Activated CD4-positive, alpha-beta T cell treated with anti-CD3 and anti-CD28 coated beads for 24 hours (primary cell): ENCODE results near the gene GPR22.

Experiments
- DNase-seq, 2 donors: peaks; one replicate each; pipeline ENCODE4 v3.0.0-alpha.2; 2020; ENCODE audit warnings: low read depth in 2 of 2

The GPR22 gene

GRCh38 chr7:107479303-107479702 is 9.4 kb downstream of the GPR22 start:
- no peak for DNase-seq

- no peak for DNase-seq
Observed at GRCh38 chr7:107480932-107481331, 11.1 kb downstream of the GPR22 start.

GRCh38 chr7:107482571-107482970 is 12.7 kb downstream of the GPR22 start:
- no peak for DNase-seq

GRCh38 chr7:107486041-107486440 is 16.2 kb downstream of the GPR22 start:
- no peak for DNase-seq

- DNase-seq = no peak
Observed at GRCh38 chr7:107492875-107493274, 23.0 kb downstream of the GPR22 start.

GRCh38 chr7:107494315-107494751 is 24.5 kb downstream of the GPR22 start:
- no peak for DNase-seq

GRCh38 chr7:107494884-107495283 is 25.0 kb downstream of the GPR22 start:
- DNase-seq = no peak

- DNase-seq = no peak
Observed at GRCh38 chr7:107495516-107495915, 25.7 kb downstream of the GPR22 start.

- DNase-seq = no peak
Observed at GRCh38 chr7:107499731-107500130, 29.9 kb downstream of the GPR22 start.

GRCh38 chr7:107501593-107501992 is 31.7 kb downstream of the GPR22 start:
- no peak for DNase-seq

- DNase-seq = no peak
Observed at GRCh38 chr7:107502154-107502553, 32.3 kb downstream of the GPR22 start.

GRCh38 chr7:107502797-107503196 is 32.9 kb downstream of the GPR22 start:
- no peak for DNase-seq

- no peak for DNase-seq
Observed at GRCh38 chr7:107503687-107504086, 33.8 kb downstream of the GPR22 start.

- no peak for DNase-seq
Observed at GRCh38 chr7:107505362-107505761, 35.5 kb downstream of the GPR22 start.

- DNase-seq = no peak
Observed at GRCh38 chr7:107505997-107506673, 36.3 kb downstream of the GPR22 start.

- no peak for DNase-seq
Observed at GRCh38 chr7:107506674-107507339, 37.0 kb downstream of the GPR22 start.
